ENCODE results near the gene RAPGEF2. TPM values are rescaled to one million over a fixed set of nuclear protein-coding genes. Genes with fewer than 3 reads are reported as not detected.

RAPGEF2 gene
- total RNA-seq, 1 experiment from 2014 or later: 17.6 TPM

DNA sequence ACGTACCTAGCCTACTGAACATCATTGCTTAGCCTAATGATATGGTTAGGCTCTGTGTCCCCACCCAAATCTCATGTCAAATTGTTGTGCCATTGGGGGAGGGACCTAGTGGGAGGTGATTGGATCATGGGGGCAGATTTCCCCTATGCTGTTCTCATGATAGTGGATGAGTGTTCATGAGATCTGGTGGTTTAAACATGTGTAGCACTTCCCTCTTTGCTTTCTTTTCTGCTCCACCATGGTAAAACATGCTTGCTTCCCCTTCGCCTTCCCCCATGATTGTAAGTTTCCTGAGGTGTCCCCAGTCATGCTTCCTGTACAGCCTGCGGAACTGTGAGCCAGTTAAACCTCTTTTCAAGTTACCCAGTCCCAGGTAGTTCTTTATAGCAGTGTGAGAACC lies 102.6 kb downstream of the RAPGEF2 start:
- intact Hi-C loops (cut with micrococcal nuclease; ENCODE audit: unreplicated experiment): loop anchor here (10.0 kb wide), 1 partner anchor 239 kb away; no protein-coding TSS in a partner anchor
- ATAC-seq (no peak), DNase-seq (ENCODE audit: low read depth, low spot score) (no peak)
- no TSS peak for BruUV-seq (replicated peaks)
- H3K27ac ChIP-seq (ENCODE audit: low read length): no peak overlapping the region
- no peaks in the 10 kb centered on the region for H3K27me3 ChIP-seq (ENCODE audit: control insufficient read depth, insufficient read depth, low read length)
- no peak overlapping the region for H3K4me3 ChIP-seq (ENCODE audit: low read depth in 2 of 2, low read length in 2 of 2)
- H3K36me3 ChIP-seq (ENCODE audit: control insufficient read depth, insufficient read depth, low read length): no peaks in the 10 kb centered on the region
- no peaks in the 10 kb centered on the region for H3K4me1 ChIP-seq (ENCODE audit: control insufficient read depth, insufficient read depth, low read length)
- no peak for TF ChIP-seq SIN3A (IDR thresholded peaks at IDR 0.05; ENCODE audit: borderline replicate concordance, insufficient read depth, low read depth, low read length)
- no peak for TF ChIP-seq REST (IDR thresholded peaks at IDR 0.05; ENCODE audit: insufficient read depth in 1 of 2, low read depth in 2 of 2, low read length in 1 of 2)
- no peak for TF ChIP-seq POLR2AphosphoS5 (IDR thresholded peaks at IDR 0.05; ENCODE audit: low read depth, low read length)
- TF ChIP-seq TCF7L2 (IDR thresholded peaks at IDR 0.05; ENCODE audit: low read depth, low read length): no peak
- TF ChIP-seq, protein P1, sequence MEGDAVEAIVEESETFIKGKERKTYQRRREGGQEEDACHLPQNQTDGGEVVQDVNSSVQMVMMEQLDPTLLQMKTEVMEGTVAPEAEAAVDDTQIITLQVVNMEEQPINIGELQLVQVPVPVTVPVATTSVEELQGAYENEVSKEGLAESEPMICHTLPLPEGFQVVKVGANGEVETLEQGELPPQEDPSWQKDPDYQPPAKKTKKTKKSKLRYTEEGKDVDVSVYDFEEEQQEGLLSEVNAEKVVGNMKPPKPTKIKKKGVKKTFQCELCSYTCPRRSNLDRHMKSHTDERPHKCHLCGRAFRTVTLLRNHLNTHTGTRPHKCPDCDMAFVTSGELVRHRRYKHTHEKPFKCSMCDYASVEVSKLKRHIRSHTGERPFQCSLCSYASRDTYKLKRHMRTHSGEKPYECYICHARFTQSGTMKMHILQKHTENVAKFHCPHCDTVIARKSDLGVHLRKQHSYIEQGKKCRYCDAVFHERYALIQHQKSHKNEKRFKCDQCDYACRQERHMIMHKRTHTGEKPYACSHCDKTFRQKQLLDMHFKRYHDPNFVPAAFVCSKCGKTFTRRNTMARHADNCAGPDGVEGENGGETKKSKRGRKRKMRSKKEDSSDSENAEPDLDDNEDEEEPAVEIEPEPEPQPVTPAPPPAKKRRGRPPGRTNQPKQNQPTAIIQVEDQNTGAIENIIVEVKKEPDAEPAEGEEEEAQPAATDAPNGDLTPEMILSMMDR (IDR thresholded peaks at IDR 0.05): no peak
- ChIA-PET CTCF (no interaction called here), POLR2A (no interaction called here)
- no peaks in the 10 kb centered on the region for H3K9me3 ChIP-seq (ENCODE audit: control insufficient read depth, insufficient read depth, low read depth, low read length)
- in situ Hi-C loops (cut with HindIII; ENCODE audit: low pct_unique_long_range_greater_than_20kb, low sequenced_read_pairs): no loop called here

DNA sequence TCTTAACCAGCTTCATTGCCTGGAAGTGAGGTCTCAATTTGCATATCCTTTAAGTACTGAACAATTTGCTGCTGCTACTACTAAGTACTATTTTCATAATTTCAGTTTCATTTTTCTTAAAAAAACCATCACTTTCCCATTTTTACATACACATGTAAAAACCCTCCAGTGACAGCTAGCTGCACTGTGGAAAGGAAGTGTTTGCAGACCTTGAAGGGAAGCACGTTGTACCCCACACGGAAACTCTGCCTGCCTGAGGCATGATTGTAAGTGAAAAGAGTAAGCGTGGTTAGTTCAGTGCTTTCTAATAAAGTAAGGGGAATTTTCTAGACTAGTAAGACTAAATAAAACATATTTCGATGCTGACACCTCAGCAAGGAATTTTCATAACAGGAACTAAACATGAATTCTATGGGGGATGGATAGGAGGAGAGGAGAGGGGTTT lies 103.6 kb downstream of the RAPGEF2 start:
- Histone ChIP-seq H3K27ac (ENCODE audit: low read length) (no peak overlapping the region), H3K36me3 (ENCODE audit: control insufficient read depth, insufficient read depth, low read length) (no peaks in the 10 kb centered on the region), H3K4me1 (ENCODE audit: control insufficient read depth, insufficient read depth, low read length) (no peaks in the 10 kb centered on the region), H3K9me3 (ENCODE audit: control insufficient read depth, insufficient read depth, low read depth, low read length) (no peaks in the 10 kb centered on the region), H3K27me3 (ENCODE audit: control insufficient read depth, insufficient read depth, low read length) (no peaks in the 10 kb centered on the region), H3K4me3 (ENCODE audit: low read depth in 2 of 2, low read length in 2 of 2) (no peak overlapping the region)
- DNase-seq (ENCODE audit: low read depth, low spot score): no peak
- CTCF ChIA-PET: no interaction called here
- TF ChIP-seq TCF7L2 (IDR thresholded peaks at IDR 0.05; ENCODE audit: low read depth, low read length): no peak
- no peak for TF ChIP-seq SIN3A (IDR thresholded peaks at IDR 0.05; ENCODE audit: borderline replicate concordance, insufficient read depth, low read depth, low read length)
- TF ChIP-seq, protein P1 (IDR thresholded peaks at IDR 0.05): no peak
- TF ChIP-seq REST (IDR thresholded peaks at IDR 0.05; ENCODE audit: insufficient read depth in 1 of 2, low read depth in 2 of 2, low read length in 1 of 2): no peak
- intact Hi-C loops (cut with micrococcal nuclease; ENCODE audit: unreplicated experiment): loop anchor here (10.0 kb wide), 1 partner anchor 238 kb away; no protein-coding TSS in a partner anchor
- POLR2A ChIA-PET: no interaction called here
- no TSS peak for BruUV-seq (replicated peaks)
- in situ Hi-C loops (cut with HindIII; ENCODE audit: low pct_unique_long_range_greater_than_20kb, low sequenced_read_pairs): no loop called here
- no peak for ATAC-seq

All from Panc1 (cell line).